K562 (cell line): ENCODE results near the gene CTCFL.

Experiments
- CBX3 ChIP-seq, 2 experiments: IDR thresholded peaks; 1 replicate in 1 of 2; 2 replicates in 1 of 2; pipeline ENCODE4 v1.6.1; 2012; ENCODE audit warnings: inconsistent platforms in 2 of 2, low read length in 2 of 2, borderline replicate concordance in 1 of 2, control low read depth in 1 of 2
- CEBPB ChIP-seq: fragments of 450-650 bp; IDR thresholded peaks from 2 replicates; pipeline ENCODE4 v1.6.1; 2016; ENCODE audit warnings: missing genetic modification characterization, missing compliant biosample characterization
- CSDE1 ChIP-seq, 2 experiments: fragments of 450-650 bp; IDR thresholded peaks; 2 replicates each; pipeline ENCODE4 v1.6.1; 2016; ENCODE audit warnings: mild to moderate bottlenecking in 1 of 2
- LEF1 ChIP-seq: fragments of 450-650 bp; IDR thresholded peaks from 2 replicates; pipeline ENCODE4 v1.6.1; 2016; ENCODE audit warnings: mild to moderate bottlenecking
- RNF219 ChIP-seq: fragments of 250-450 bp; sonication (Bioruptor Pico); IDR thresholded peaks from 2 replicates; pipeline ENCODE4 v1.5.0; 2022; ENCODE audit warnings: mild to moderate bottlenecking

GRCh38 chr20:57482148-57482547 is 42.8 kb downstream of the CTCFL start:
- TF ChIP-seq LEF1 (no peak), CBX3 (IDR thresholded peaks at IDR 0.05; ENCODE audit: borderline replicate concordance in 1 of 2, low read length in 2 of 2) (no peak), RNF219 (CRISPR knock-in tag) (no peak), CSDE1 (IDR thresholded peaks at IDR 0.05) (no peak), CEBPB (no peak)
